ENCODE measurements around the gene GBP2.

Gene GBP2

GRCh38 chr1:89147678-89148658 lies 22.1 kb upstream of the GBP2 start:
- H3K4me3 ChIP-seq (ENCODE audit: low read depth, low read length): no peak overlapping the region
- TF ChIP-seq CTCF (IDR thresholded peaks at IDR 0.05; ENCODE audit: insufficient read depth, low read depth, low read length, missing control alignments): no peak
- no peak for DNase-seq (ENCODE audit: low read depth)

GRCh38 chr1:89146721-89147120 lies 20.8 kb upstream of the GBP2 start:
- no peak overlapping the region for H3K4me3 ChIP-seq (ENCODE audit: low read depth, low read length)
- TF ChIP-seq CTCF (IDR thresholded peaks at IDR 0.05; ENCODE audit: insufficient read depth, low read depth, low read length, missing control alignments): no peak
- no peak for DNase-seq (ENCODE audit: low read depth)

- no peak for DNase-seq (ENCODE audit: low read depth)
- no peak for TF ChIP-seq CTCF (IDR thresholded peaks at IDR 0.05; ENCODE audit: insufficient read depth, low read depth, low read length, missing control alignments)
- no peak overlapping the region for H3K4me3 ChIP-seq (ENCODE audit: low read depth, low read length)
Measured at GRCh38 chr1:89143484-89143883, 17.6 kb upstream of the GBP2 start.

- TF ChIP-seq CTCF (IDR thresholded peaks at IDR 0.05; ENCODE audit: insufficient read depth, low read depth, low read length, missing control alignments): no peak
- DNase-seq (ENCODE audit: low read depth): no peak
- no peak overlapping the region for H3K4me3 ChIP-seq (ENCODE audit: low read depth, low read length)
Measured at GRCh38 chr1:89142160-89142559, 16.2 kb upstream of the GBP2 start.

GRCh38 chr1:89133747-89134146 lies 7.8 kb upstream of the GBP2 start:
- H3K4me3 ChIP-seq (ENCODE audit: low read depth, low read length): no peak overlapping the region
- no peak for DNase-seq (ENCODE audit: low read depth)
- no peak for TF ChIP-seq CTCF (IDR thresholded peaks at IDR 0.05; ENCODE audit: insufficient read depth, low read depth, low read length, missing control alignments)

GRCh38 chr1:89130716-89131115 lies 4.8 kb upstream of the GBP2 start:
- H3K4me3 ChIP-seq (ENCODE audit: low read depth, low read length): no peak overlapping the region
- TF ChIP-seq CTCF (IDR thresholded peaks at IDR 0.05; ENCODE audit: insufficient read depth, low read depth, low read length, missing control alignments): no peak
- DNase-seq (ENCODE audit: low read depth): no peak

All from GM12865 (cell line).